Caco-2 (cell line): ENCODE results near the gene PHTF1. TPM values are rescaled to one million over a fixed set of nuclear protein-coding genes. Genes with fewer than 3 reads are reported as not detected.
A peak's percentile ranks its signal among the peaks of the same experiment; 100 is the strongest.

Source experiments
- BruUV-seq: library from RNA; stranded (reverse); fragments of 400-500 nt; replicated peaks from 2 replicates; lab custom pipeline; 2021; lab: Mats Ljungman, UMichigan
- CTCF ChIA-PET: fragments of 300-600 bp; sonication (Branson Sonifier 250); formaldehyde crosslinking; loops from one replicate; lab custom pipeline; 2022; ENCODE audit warnings: antibody characterized with exemption; lab: Charles Lee
- POLR2A ChIA-PET: fragments of 300-600 bp; sonication (Branson Sonifier 250); formaldehyde crosslinking; loops from one replicate; lab custom pipeline; 2022; ENCODE audit warnings: antibody characterized with exemption; lab: Charles Lee
- DNase-seq, 2 experiments: peaks; one replicate each; pipeline versions ENCODE4 v3.0.0 to v3.0.0-alpha.2; 2020 to 2022
- H3K27me3 ChIP-seq: replicated peaks from 2 replicates; pipeline ENCODE4 v1.6.0; 2011; ENCODE audit warnings: low read length; ENCODE audit not compliant: control insufficient read depth, insufficient read depth
- H3K36me3 ChIP-seq: 2 replicates; pipeline ENCODE4 v1.5.1; 2011; ENCODE audit warnings: low read length; ENCODE audit not compliant: control insufficient read depth, insufficient read depth
- H3K4me1 ChIP-seq: fragments of 250-450 bp; sonication (Bioruptor Pico); 2 replicates; pipeline ENCODE4 v1.5.1; 2020; ENCODE audit warnings: mild to moderate bottlenecking
- H3K4me3 ChIP-seq: 2 replicates; pipeline ENCODE4 v1.5.1; 2011; ENCODE audit warnings: low read depth, mild to moderate bottlenecking, control low read depth, low read length
- H3K9me3 ChIP-seq: fragments of 250-450 bp; sonication (Bioruptor Pico); 2 replicates; pipeline ENCODE4 v1.5.1; 2020; ENCODE audit warnings: mild to moderate bottlenecking, moderate library complexity
- H3K27ac Mint-ChIP-seq: one replicate; pipeline ENCODE4 v1.8.0; 2022; ENCODE audit warnings: mixed read lengths; ENCODE audit not compliant: unreplicated experiment
- H3K27me3 Mint-ChIP-seq: one replicate; pipeline ENCODE4 v1.8.0; 2022; ENCODE audit warnings: mixed read lengths; ENCODE audit not compliant: insufficient read depth, unreplicated experiment
- H3K36me3 Mint-ChIP-seq: one replicate; pipeline ENCODE4 v1.8.0; 2022; ENCODE audit warnings: mild to moderate bottlenecking, mixed read lengths; ENCODE audit not compliant: insufficient read depth, unreplicated experiment
- H3K4me1 Mint-ChIP-seq: one replicate; pipeline ENCODE4 v1.8.0; 2022; ENCODE audit warnings: low read depth, mixed read lengths; ENCODE audit not compliant: unreplicated experiment
- H3K4me3 Mint-ChIP-seq: one replicate; pipeline ENCODE4 v1.8.0; 2022; ENCODE audit warnings: mild to moderate bottlenecking, moderate library complexity, mixed read lengths; ENCODE audit not compliant: unreplicated experiment
- H3K9me3 Mint-ChIP-seq: one replicate; pipeline ENCODE4 v1.8.0; 2022; ENCODE audit warnings: mixed read lengths; ENCODE audit not compliant: unreplicated experiment
- CTCF ChIP-seq, 2 experiments: fragments of 200-600 bp in 1 of 2; IDR thresholded peaks; 1 replicate in 1 of 2; 2 replicates in 1 of 2; pipeline versions ENCODE4 v1.5.1 to v1.8.0; 2011 to 2022; ENCODE audit warnings: antibody characterized with exemption in 1 of 2, control low read depth in 1 of 2, inconsistent platforms in 1 of 2, low read depth in 1 of 2, low read length in 1 of 2, mild to moderate bottlenecking in 1 of 2, moderate library complexity in 1 of 2; ENCODE audit not compliant: insufficient read depth in 1 of 2, severe bottlenecking in 1 of 2, unreplicated experiment in 1 of 2
- intact Hi-C: fragments of 100-400 bp; cut with micrococcal nuclease; formaldehyde crosslinking; loops from one replicate; pipeline ENCODE4 v1.10.0; 2022; ENCODE audit not compliant: unreplicated experiment
- total RNA-seq: library from RNA; stranded (reverse); gene quantifications from 2 replicates; pipeline ENCODE4 v1.2.3, GENCODE V29; 2022

The PHTF1 gene
- total RNA-seq, 1 experiment from 2014 or later: 10.4 TPM

DNA sequence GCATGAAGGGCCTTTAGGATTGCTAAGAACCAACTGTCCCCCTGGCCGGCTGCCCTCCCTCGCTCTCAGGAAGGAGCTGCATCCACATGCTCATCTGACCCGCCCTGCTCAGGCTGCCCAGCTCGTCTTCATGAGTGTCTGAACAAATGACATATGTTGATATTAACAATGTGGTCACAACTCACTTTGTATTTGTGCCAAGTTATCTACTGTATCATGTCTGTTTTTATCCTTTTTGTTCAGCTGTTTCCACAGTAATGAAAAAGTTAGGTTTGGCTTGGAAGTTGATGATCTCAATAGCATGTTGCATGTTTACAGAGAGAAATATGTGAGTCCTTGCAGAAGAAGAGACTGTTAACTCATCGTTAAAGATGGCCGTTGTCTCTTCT is 75.1 kb downstream of the PHTF1 start:
- Mint-ChIP-seq H3K9me3 (no peaks in the 10 kb centered on the region), H3K27ac (no peak overlapping the region), H3K27me3 (no peaks in the 10 kb centered on the region), H3K4me1 (no peaks in the 10 kb centered on the region), H3K36me3 (peaks cover 46% of the 10 kb centered on the region), H3K4me3 (no peak overlapping the region)
- CTCF ChIA-PET: no interaction called here
- BruUV-seq: no TSS peak
- intact Hi-C loops: no loop called here
- DNase-seq: no peak
- TF ChIP-seq CTCF (IDR thresholded peaks at IDR 0.05; ENCODE audit: insufficient read depth in 1 of 2, low read depth in 1 of 2, low read length in 1 of 2, severe bottlenecking in 1 of 2, unreplicated experiment in 1 of 2): no peak
- H3K9me3 ChIP-seq: no peaks in the 10 kb centered on the region
- no peaks in the 10 kb centered on the region for H3K36me3 ChIP-seq
- no peaks in the 10 kb centered on the region for H3K27me3 ChIP-seq
- POLR2A ChIA-PET: no interaction called here
- no peak overlapping the region for H3K4me3 ChIP-seq
- H3K4me1 ChIP-seq: no peaks in the 10 kb centered on the region

DNA sequence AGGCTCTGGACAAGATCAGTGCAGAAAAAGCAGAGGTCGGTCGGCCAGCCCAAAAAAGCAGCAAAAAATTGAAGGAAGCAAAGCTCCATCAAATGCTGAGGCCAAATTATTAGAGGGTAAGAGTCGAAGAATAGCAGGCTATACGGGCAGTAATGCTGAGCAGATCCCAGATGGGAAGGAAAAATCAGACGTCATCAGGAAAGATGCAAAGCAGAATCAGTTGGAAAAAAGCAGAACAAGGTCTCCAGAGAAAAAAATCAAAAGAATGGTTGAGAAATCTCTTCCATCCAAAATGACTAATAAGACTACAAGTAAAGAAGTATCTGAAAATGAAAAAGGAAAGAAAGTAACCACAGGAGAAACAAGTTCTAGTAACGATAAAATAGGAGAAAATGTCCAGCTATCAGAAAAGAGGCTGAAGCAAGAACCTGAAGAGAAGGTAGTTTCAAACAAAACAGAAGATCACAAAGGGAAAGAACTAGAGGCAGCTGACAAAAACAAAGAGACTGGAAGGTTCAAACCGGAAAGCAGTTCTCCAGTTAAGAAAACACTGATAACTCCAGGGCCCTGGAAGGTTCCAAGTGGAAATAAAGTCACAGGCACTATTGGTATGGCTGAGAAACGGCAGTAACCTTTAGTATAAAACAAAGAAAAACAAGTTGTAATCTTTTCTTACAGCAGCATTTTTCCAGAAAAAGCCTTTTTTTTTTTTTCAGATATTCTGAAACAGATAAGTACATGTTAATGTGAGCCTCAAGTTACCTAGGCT is 75.7 kb downstream of the PHTF1 start:
- Mint-ChIP-seq H3K27me3 (no peaks in the 10 kb centered on the region), H3K4me1 (no peaks in the 10 kb centered on the region), H3K4me3 (no peak overlapping the region), H3K27ac (no peak overlapping the region), H3K36me3 (peaks cover 52% of the 10 kb centered on the region), H3K9me3 (no peaks in the 10 kb centered on the region)
- H3K36me3 ChIP-seq: no peaks in the 10 kb centered on the region
- CTCF ChIA-PET: no interaction called here
- POLR2A ChIA-PET: no interaction called here
- no peaks in the 10 kb centered on the region for H3K4me1 ChIP-seq
- H3K4me3 ChIP-seq: no peak overlapping the region
- no peaks in the 10 kb centered on the region for H3K27me3 ChIP-seq
- BruUV-seq: TSS peak; percentile 25
- TF ChIP-seq CTCF (IDR thresholded peaks at IDR 0.05; ENCODE audit: insufficient read depth in 1 of 2, low read depth in 1 of 2, low read length in 1 of 2, severe bottlenecking in 1 of 2, unreplicated experiment in 1 of 2): no peak
- H3K9me3 ChIP-seq: no peaks in the 10 kb centered on the region
- intact Hi-C loops: no loop called here
- no peak for DNase-seq

DNA sequence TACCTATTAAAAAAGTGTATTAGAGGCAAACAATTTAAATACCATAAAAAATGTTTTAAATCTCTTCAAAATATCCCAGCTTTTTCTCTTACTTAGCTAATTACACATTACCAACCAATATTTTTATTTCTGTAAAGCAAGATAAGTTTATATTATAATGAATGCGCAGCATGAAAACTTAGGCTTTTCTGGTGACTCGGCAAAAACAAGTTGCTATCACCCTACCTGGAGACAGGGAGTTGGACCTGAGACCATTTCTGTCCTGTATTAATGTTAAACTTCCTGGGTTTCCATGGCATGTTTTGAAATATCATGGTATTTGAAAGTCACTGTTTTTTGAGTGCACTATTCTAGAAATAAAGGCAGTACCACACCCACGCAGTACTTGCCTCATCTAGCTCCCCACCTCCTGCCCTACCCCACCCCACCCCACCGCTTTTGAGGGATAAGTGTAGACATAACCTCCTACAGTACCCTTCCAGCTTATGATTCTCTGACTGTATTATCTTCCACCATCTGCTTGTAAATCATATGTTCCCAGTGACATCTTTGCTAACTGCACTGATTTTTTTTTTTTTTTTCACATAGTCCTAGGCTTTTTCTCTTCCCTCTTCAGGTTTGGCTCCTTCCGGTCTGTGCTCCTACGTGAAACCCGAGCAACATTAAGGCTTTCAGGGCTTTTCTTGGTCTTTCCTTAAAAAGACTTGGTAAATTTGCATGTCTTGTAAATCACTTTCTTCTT is 77.5 kb downstream of the PHTF1 start:
- CTCF ChIA-PET: no interaction called here
- no peak for DNase-seq
- Mint-ChIP-seq H3K4me1 (peaks cover 7% of the 10 kb centered on the region), H3K9me3 (no peaks in the 10 kb centered on the region), H3K27ac (no peak overlapping the region), H3K4me3 (no peak overlapping the region), H3K36me3 (peaks cover 60% of the 10 kb centered on the region), H3K27me3 (no peaks in the 10 kb centered on the region)
- H3K9me3 ChIP-seq: no peaks in the 10 kb centered on the region
- no TSS peak for BruUV-seq
- POLR2A ChIA-PET: no interaction called here
- H3K36me3 ChIP-seq: no peaks in the 10 kb centered on the region; the same call in 1 of the 2 replicates
- intact Hi-C loops: no loop called here
- no peak overlapping the region for H3K4me3 ChIP-seq
- no peaks in the 10 kb centered on the region for H3K27me3 ChIP-seq
- TF ChIP-seq CTCF (IDR thresholded peaks at IDR 0.05; ENCODE audit: insufficient read depth in 1 of 2, low read depth in 1 of 2, low read length in 1 of 2, severe bottlenecking in 1 of 2, unreplicated experiment in 1 of 2): no peak
- no peaks in the 10 kb centered on the region for H3K4me1 ChIP-seq
